GM21360 (cell line): Measurements from ENCODE around the gene KLHL6.
"Not testable (repeated sequence)": the region's sequence is repeated elsewhere in the genome, so short reads cannot be mapped to it uniquely, and the experiment has no call there.

Experiments used
- ATAC-seq: cut with Tn5 transposase; IDR thresholded peaks from one replicate; pipeline ENCODE4 v1.9.1; 2021; ENCODE audit warnings: mild to moderate bottlenecking, moderate library complexity; ENCODE audit not compliant: unreplicated experiment

Gene KLHL6

GRCh38 chr3:183489455-183490210 lies 65.9 kb downstream of the KLHL6 start:
- ATAC-seq = no peak

GRCh38 chr3:183488343-183488742 lies 67.2 kb downstream of the KLHL6 start:
- no peak for ATAC-seq

- no peak for ATAC-seq
These were observed 67.6 kb downstream of the KLHL6 start for GRCh38 chr3:183487896-183488295.

GRCh38 chr3:183487016-183487415 lies 68.5 kb downstream of the KLHL6 start:
- no peak for ATAC-seq

- ATAC-seq = no peak
These were observed 69.0 kb downstream of the KLHL6 start for GRCh38 chr3:183486472-183486871.

DNA sequence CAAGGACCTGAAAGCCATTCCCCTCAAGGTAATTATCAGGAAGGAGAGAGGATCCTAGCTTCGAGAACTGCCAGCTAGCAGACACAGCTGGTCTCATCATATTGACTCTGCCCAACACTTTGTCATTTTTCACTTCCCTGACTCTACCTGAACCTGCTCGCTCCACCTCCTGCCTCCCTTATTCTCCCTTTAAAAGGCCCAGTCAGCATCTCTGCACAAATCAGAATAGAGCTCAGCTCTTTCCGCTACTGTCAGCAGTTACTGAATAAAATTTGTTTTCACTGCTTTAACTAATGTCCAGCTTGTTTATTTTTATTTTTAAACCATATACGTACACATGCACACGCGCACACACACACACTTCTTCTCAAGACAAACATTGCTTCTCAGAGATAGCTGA lies 69.9 kb downstream of the KLHL6 start:
- ATAC-seq = no peak

GRCh38 chr3:183485093-183485492 lies 70.4 kb downstream of the KLHL6 start:
- ATAC-seq = no peak

DNA sequence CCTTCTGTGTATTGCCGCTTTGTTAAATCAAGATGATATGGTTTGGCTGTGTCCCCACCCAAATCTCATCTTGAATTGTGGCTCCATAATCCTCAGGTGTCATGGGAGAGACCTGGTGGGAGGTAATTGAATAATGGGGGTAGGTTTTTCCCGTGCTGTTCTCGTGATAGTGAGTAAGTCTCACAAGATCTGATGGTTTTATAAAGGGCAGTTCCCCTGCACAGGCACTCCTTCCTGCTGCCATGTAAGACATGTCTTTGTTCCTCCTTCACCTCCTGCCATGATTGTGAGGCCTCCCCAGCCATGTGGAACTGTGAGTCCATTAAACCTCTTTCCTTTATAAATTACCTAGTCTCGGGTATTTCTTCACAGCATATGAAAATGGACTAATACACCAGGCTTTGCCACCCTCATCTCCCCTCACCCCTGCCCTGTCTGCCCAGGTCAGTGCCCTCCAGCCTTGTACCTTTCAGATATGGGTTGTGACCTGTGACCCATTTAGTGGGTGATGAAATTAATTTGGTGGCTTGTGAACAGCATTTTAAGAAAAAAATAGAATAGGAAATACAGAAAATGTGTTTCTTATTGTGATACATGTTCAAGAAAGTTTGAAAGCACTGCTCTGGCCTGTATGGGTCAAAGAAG lies 71.0 kb downstream of the KLHL6 start:
- no peak for ATAC-seq

DNA sequence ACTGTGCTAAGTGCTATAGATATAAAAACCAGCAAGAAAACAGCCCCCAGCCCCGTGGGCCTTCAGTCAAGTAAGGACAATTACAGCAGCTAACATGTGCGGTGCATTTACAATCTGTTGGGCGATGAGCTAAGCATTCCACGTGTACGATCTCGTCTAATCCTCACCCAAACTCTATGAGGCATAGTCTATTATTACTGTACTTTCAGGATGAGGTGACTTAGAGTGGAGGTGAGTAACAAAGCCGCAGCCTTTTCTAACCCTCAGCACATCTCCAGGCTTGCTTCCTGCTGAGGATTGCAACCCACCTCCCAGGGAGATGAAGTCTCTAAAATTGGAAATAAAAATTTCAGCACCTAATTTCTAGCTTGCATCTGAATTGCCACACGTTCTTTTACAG lies 73.9 kb downstream of the KLHL6 start:
- ATAC-seq = no peak

- no peak for ATAC-seq
These were observed 77.0 kb downstream of the KLHL6 start for GRCh38 chr3:183478501-183478900.

DNA sequence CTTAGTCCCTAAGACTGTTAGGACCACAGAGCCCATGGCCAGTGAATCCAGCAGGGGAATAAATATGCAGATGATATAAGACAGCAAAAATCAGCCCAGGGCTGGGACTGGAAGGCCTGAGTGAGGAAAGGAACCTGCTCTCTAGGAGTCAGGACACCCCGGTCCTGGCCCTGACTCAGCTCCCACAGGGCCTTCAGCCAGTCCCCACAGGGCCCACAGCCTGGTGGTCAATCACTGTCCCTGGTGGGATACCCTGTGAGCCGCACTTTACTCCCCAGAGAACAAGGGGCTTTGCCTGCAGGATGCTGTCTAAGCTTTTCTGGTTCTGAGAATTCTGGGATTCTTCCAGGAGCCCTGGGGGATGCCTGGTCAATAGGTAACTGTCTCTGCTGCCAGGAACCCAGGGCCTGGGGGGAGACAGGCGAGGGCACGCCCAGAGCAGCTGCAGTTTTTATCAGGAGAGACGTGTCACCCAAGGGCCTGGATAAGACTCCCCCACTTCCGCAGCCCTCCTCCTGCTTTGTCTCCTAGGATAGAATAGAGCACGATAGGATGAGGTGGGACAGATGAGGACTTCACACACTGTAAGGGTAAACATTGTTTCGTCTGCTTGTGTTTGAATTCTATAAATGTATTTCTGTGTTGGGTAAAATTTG lies 77.6 kb downstream of the KLHL6 start:
- no peak for ATAC-seq

- ATAC-seq = not testable (repeated sequence)
These were observed 79.7 kb downstream of the KLHL6 start for GRCh38 chr3:183475764-183476162.

DNA sequence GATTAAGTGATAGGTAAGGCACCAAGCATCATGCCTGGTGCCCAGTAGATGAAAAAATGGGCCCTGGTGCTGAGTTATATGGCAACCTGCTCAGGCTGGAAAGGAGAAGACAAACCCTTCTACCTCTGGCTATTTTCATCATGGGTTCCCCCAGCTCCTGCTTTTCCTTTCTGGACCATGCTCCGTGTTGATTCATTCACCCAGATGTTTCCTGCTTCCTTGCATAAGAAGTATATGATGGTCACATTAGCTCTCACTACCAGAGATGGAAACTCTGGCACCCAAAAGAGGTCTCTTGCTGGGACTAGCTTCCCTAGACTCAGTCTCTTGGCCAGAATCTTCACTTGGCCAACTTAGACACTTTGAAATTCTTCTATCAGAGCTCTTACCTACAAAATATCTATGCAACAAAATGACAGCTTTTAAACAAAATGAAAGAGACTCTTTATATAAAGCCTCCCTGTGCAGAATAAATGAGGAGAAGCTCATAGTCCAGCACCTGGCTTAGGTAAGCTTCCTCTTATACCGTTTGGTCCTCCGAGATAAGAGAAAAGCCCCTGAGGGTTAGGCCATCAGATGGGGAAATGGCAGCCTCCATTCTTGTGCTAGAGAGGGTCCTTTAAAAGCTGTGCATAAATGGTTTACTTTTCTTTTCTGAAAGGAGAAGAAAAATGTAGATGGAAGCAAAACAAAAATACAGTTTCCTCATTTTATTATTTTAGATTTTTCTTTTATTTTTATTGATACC lies 80.3 kb downstream of the KLHL6 start:
- ATAC-seq = no peak

GRCh38 chr3:183473969-183474368 lies 81.5 kb downstream of the KLHL6 start:
- no peak for ATAC-seq

DNA sequence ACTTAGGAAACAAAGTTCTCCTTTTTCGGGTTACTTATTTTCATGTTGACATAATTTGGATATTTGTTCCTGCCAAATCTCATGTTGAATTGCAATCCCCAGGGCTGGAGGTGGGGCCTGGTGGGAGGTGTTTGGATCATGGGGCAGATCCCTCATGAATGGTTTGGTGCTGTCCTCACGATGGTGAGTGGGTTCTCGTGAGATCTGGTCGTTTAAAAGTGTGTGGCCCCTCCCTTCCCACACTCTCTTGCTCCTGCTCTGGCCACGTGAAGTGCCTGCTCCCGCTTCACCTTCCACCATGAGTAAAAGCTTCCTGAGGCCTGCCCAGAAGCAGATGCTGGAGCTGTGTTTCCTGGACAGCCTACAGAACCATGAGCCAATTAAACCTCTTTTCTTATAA lies 83.4 kb downstream of the KLHL6 start:
- ATAC-seq = no peak

GRCh38 chr3:183468424-183468823 lies 87.1 kb downstream of the KLHL6 start:
- no peak for ATAC-seq

DNA sequence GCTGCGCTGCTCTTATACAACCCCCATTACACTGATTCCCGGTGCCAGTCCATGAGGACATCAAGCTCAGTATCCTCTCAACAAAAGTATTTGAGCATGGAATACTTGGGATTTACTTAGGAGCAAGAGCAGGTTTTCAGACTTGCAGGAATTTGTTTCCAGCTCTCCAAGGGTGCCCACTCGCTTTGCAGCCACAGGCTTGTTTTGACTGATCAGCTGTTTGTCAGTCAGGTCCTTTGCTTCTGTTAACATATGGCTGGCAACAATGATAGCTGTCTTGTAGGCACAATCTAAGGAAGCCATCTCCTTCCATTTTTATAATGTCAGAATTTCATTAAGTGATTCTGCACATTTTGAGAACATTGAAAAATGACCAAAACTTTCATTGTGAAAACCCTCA lies 88.9 kb downstream of the KLHL6 start:
- no peak for ATAC-seq

DNA sequence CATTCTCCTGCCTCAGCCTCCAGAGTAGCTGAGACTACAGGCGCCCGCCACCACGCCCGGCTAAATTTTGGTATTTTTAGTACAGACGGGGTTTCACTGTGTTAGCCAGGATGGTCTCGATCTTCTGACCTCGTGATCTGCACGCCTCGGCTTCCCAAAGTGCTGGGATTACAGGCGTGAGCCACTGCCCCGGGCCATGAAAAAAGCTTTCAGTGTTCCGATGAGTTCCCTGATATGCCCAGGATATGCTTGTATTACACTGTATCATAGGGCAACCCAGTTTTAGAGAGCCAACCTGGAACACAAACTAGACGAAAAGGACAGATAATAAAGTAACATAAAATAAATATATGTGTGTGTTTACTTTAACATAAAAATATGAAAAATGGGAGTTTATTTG lies 89.8 kb downstream of the KLHL6 start:
- not testable (repeated sequence) for ATAC-seq

DNA sequence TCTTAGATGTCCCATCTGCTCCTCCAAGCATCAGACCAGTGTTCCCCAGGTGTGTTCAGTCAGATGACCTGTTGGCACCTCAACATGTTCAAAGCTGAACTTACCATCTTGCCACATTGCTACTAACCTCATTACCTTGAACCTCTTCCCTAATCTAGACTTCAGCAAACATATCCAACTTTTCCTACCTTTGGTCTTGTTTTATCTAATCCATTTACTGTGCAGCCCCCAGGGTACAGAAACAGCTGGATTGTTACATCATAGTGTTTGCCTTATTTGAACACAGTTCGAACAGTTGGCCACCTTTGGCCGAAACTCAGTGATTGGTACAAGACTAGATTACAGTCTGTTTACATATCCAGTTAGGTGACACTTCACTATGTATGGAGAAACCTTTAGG lies 91.0 kb downstream of the KLHL6 start:
- ATAC-seq = no peak

DNA sequence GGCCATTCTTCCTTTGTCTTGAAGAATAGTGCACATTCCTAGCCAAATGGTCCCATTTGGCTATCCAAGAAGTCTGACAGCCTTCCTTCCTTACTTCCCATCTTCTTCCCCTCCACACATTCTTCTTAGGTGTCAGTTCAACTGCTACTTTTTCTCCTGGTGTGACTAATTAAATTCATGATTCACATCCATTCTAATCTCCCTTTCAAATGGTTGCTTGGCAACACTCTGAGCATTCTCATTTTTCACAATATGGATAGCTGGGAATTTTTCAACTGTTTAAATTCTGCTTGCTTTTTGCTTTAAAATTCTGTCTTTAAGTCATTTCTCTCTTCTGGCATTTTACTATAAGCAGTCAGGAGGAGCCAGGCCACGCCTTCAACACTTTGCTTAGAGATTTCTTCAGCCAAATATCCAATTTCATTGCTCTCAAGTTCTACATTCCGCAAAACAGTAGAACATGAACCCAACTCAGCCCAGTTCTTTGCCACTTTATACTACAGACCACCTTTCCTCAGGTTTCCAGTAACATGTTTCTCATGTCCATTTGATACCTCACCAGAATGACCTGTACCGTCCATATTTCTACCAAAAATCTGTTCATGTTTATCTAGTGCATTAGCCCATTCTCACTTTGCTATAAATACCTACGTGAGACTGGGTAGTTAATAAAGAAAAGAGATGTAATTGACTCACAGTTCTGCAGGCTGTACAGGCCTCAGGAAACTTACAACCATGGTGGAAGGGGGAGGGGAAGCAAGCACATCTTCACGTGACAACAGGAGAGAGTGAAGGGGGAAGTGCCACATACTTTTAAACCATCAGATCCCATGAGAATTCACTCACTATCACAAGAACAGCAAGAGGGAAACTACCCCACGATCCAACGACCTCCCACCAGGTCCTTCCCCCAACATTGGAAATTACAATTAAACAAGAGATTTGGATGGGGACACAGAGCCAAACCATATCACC lies 95.1 kb downstream of the KLHL6 start:
- no peak for ATAC-seq
